ENCODE results near the gene TM4SF4. TPM values are rescaled to one million over a fixed set of nuclear protein-coding genes. Genes with fewer than 3 reads are reported as not detected.

The TM4SF4 gene
- polyA plus RNA-seq, 3 donors, result 0.08 TPM; not detected in 2

- Histone ChIP-seq H3K4me3 (replicated peaks in 1 of 3; ENCODE audit: low read depth in 2 of 3, low read length in 3 of 3) (no peak overlapping the region), H3K4me1 (ENCODE audit: control insufficient read depth in 1 of 2, insufficient read depth in 2 of 2, low read length in 2 of 2) (peaks cover 16 to 33% of the 10 kb centered on the region in 2 donors), H3K36me3 (replicated peaks in 1 of 2; ENCODE audit: control insufficient read depth in 1 of 2, insufficient read depth in 2 of 2, low read length in 2 of 2) (no peaks in the 10 kb centered on the region), H4K20me1 (ENCODE audit: insufficient read depth, low read length) (no peaks in the 10 kb centered on the region), H3K9me3 (replicated peaks in 1 of 2; ENCODE audit: control insufficient read depth in 1 of 2, insufficient read depth in 1 of 2, low read length in 2 of 2) (no peaks in the 10 kb centered on the region), H3K79me2 (ENCODE audit: insufficient read depth, low read length) (no peaks in the 10 kb centered on the region), H2AFZ (ENCODE audit: insufficient read depth, low read depth, low read length, poor library complexity, severe bottlenecking) (no peak overlapping the region), H3K27ac (ENCODE audit: low read depth in 1 of 2, low read length in 2 of 2) (no peak overlapping the region), H3K4me2 (replicated peaks; ENCODE audit: extremely low read depth, low read length, poor library complexity, severe bottlenecking) (no peak overlapping the region), H3K27me3 (ENCODE audit: control insufficient read depth in 2 of 2, insufficient read depth in 2 of 2, low read length in 2 of 2) (no peaks in the 10 kb centered on the region), H3K9ac (ENCODE audit: insufficient read depth, low read length, poor library complexity, severe bottlenecking) (no peak overlapping the region)
- TF ChIP-seq, protein P1, sequence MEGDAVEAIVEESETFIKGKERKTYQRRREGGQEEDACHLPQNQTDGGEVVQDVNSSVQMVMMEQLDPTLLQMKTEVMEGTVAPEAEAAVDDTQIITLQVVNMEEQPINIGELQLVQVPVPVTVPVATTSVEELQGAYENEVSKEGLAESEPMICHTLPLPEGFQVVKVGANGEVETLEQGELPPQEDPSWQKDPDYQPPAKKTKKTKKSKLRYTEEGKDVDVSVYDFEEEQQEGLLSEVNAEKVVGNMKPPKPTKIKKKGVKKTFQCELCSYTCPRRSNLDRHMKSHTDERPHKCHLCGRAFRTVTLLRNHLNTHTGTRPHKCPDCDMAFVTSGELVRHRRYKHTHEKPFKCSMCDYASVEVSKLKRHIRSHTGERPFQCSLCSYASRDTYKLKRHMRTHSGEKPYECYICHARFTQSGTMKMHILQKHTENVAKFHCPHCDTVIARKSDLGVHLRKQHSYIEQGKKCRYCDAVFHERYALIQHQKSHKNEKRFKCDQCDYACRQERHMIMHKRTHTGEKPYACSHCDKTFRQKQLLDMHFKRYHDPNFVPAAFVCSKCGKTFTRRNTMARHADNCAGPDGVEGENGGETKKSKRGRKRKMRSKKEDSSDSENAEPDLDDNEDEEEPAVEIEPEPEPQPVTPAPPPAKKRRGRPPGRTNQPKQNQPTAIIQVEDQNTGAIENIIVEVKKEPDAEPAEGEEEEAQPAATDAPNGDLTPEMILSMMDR (IDR thresholded peaks at IDR 0.05), result no peak
- WGBS (ENCODE audit: insufficient coverage), result no CpG with 5 or more reads among the region's 1 CpG
- DNase-seq, result no peak
- Mint-ChIP-seq H3K36me3 (no peaks in the 10 kb centered on the region), H3K27ac (no peak overlapping the region), H3K9me3 (no peaks in the 10 kb centered on the region), H3K4me1 (peaks cover 34% of the 10 kb centered on the region), H3K4me3 (no peak overlapping the region), H3K27me3 (ENCODE audit: low read depth in 3 of 3) (no peaks in the 10 kb centered on the region)
- intact Hi-C loops (cut with micrococcal nuclease), result loop anchor here in 1 of 2 donors (10.0 kb wide), 2 partner anchors 47 to 53 kb away; no protein-coding TSS in a partner anchor
Observed at GRCh38 chr3:149441642-149442041, 32.9 kb upstream of the TM4SF4 start.

- H3K27me3 Mint-ChIP-seq (ENCODE audit: low read depth in 3 of 3), result no peaks in the 10 kb centered on the region
- Histone ChIP-seq H3K9me3 (replicated peaks in 1 of 2; ENCODE audit: control insufficient read depth in 1 of 2, insufficient read depth in 1 of 2, low read length in 2 of 2) (no peaks in the 10 kb centered on the region), H4K20me1 (ENCODE audit: insufficient read depth, low read length) (no peaks in the 10 kb centered on the region), H3K36me3 (replicated peaks in 1 of 2; ENCODE audit: control insufficient read depth in 1 of 2, insufficient read depth in 2 of 2, low read length in 2 of 2) (no peaks in the 10 kb centered on the region), H3K4me2 (replicated peaks; ENCODE audit: extremely low read depth, low read length, poor library complexity, severe bottlenecking) (no peak overlapping the region), H3K9ac (ENCODE audit: insufficient read depth, low read length, poor library complexity, severe bottlenecking) (no peak overlapping the region), H3K27ac (ENCODE audit: low read depth in 1 of 2, low read length in 2 of 2) (no peak overlapping the region), H3K4me1 (ENCODE audit: control insufficient read depth in 1 of 2, insufficient read depth in 2 of 2, low read length in 2 of 2) (peaks cover 19 to 37% of the 10 kb centered on the region in 2 donors), H3K79me2 (ENCODE audit: insufficient read depth, low read length) (no peaks in the 10 kb centered on the region), H3K4me3 (replicated peaks in 1 of 3; ENCODE audit: low read depth in 2 of 3, low read length in 3 of 3) (no peak overlapping the region), H3K27me3 (ENCODE audit: control insufficient read depth in 2 of 2, insufficient read depth in 2 of 2, low read length in 2 of 2) (no peaks in the 10 kb centered on the region), H2AFZ (ENCODE audit: insufficient read depth, low read depth, low read length, poor library complexity, severe bottlenecking) (no peak overlapping the region)
- intact Hi-C loops (cut with micrococcal nuclease), result loop anchor here in 1 of 2 donors (10.0 kb wide), 2 partner anchors 47 to 53 kb away; no protein-coding TSS in a partner anchor
- peaks cover 0 to 1% of the 10 kb centered on the region in 2 donors for H3K36me3 Mint-ChIP-seq
- no peak overlapping the region for H3K27ac Mint-ChIP-seq
- no peaks in the 10 kb centered on the region for H3K9me3 Mint-ChIP-seq
- no peak for DNase-seq
- H3K4me3 Mint-ChIP-seq, result no peak overlapping the region
- WGBS (ENCODE audit: insufficient coverage), result no CpG with 5 or more reads among the region's 1 CpG
- TF ChIP-seq, protein P1 (IDR thresholded peaks at IDR 0.05), result no peak
- peaks cover 37% of the 10 kb centered on the region for H3K4me1 Mint-ChIP-seq
Observed at GRCh38 chr3:149442043-149442442, 32.5 kb upstream of the TM4SF4 start.
